H9 (cell line): ENCODE results near the gene FSIP1. TPM values are rescaled to one million over a fixed set of nuclear protein-coding genes. Genes with fewer than 3 reads are reported as not detected.

Experiments
- DNase-seq: peaks from one replicate; pipeline ENCODE4 v3.0.0-alpha.2; 2017
- H2AFZ ChIP-seq: one replicate; pipeline ENCODE4 v1.6.1; 2013; ENCODE audit warnings: mild to moderate bottlenecking, low read length, control low read depth, moderate library complexity
- H2AK5ac ChIP-seq: 2 replicates; pipeline ENCODE4 v1.6.1; 2013; ENCODE audit warnings: low read length, control low read depth, mixed read lengths; ENCODE audit not compliant: insufficient read length
- H2BK120ac ChIP-seq: one replicate; pipeline ENCODE4 v1.6.1; 2013; ENCODE audit warnings: low read depth, mild to moderate bottlenecking, low read length, control low read depth, inconsistent platforms; ENCODE audit not compliant: poor library complexity, severe bottlenecking
- H2BK12ac ChIP-seq: 2 replicates; pipeline ENCODE4 v1.6.1; 2013; ENCODE audit warnings: low read length, control low read depth, mixed read lengths, low read depth; ENCODE audit not compliant: insufficient read length
- H2BK15ac ChIP-seq: 2 replicates; pipeline ENCODE4 v1.6.1; 2013; ENCODE audit warnings: low read depth, low read length, control low read depth
- H2BK20ac ChIP-seq: one replicate; pipeline ENCODE4 v1.6.1; 2013; ENCODE audit warnings: low read depth, mild to moderate bottlenecking, low read length, control low read depth, inconsistent platforms; ENCODE audit not compliant: poor library complexity, severe bottlenecking
- H2BK5ac ChIP-seq: 2 replicates; pipeline ENCODE4 v1.6.1; 2013; ENCODE audit warnings: low read length, control low read depth, mixed read lengths; ENCODE audit not compliant: insufficient read length
- H3K14ac ChIP-seq: 2 replicates; pipeline ENCODE4 v1.6.1; 2013; ENCODE audit warnings: low read length, control low read depth; ENCODE audit not compliant: insufficient read depth
- H3K18ac ChIP-seq: 2 replicates; pipeline ENCODE4 v1.6.1; 2013; ENCODE audit warnings: low read depth, mild to moderate bottlenecking, mixed read lengths, low read length, control low read depth; ENCODE audit not compliant: insufficient read length
- H3K23ac ChIP-seq: 2 replicates; pipeline ENCODE4 v1.6.1; 2013; ENCODE audit warnings: low read length, control low read depth, mixed read lengths, low read depth; ENCODE audit not compliant: insufficient read length
- H3K23me2 ChIP-seq: 2 replicates; pipeline ENCODE4 v1.6.1; 2013; ENCODE audit warnings: low read depth, mild to moderate bottlenecking, mixed read lengths, low read length, control low read depth; ENCODE audit not compliant: insufficient read length, poor library complexity, severe bottlenecking
- H3K27ac ChIP-seq: 2 replicates; pipeline ENCODE4 v1.5.1; 2013; ENCODE audit warnings: low read length, control low read depth, mixed read lengths, low read depth; ENCODE audit not compliant: insufficient read length
- H3K27me3 ChIP-seq: 2 replicates; pipeline ENCODE4 v1.6.1; 2013; ENCODE audit warnings: low read length, control low read depth, inconsistent platforms; ENCODE audit not compliant: insufficient read depth
- H3K4ac ChIP-seq: 2 replicates; pipeline ENCODE4 v1.6.1; 2013; ENCODE audit warnings: low read depth, mild to moderate bottlenecking, control low read depth, inconsistent platforms, low read length, moderate library complexity
- H3K4me1 ChIP-seq: 2 replicates; pipeline ENCODE4 v1.6.1; 2013; ENCODE audit warnings: low read length, control low read depth, inconsistent platforms; ENCODE audit not compliant: insufficient read depth
- H3K4me2 ChIP-seq: 2 replicates; pipeline ENCODE4 v1.6.1; 2013; ENCODE audit warnings: low read length, control low read depth, mixed read lengths; ENCODE audit not compliant: insufficient read length, insufficient read depth
- H3K56ac ChIP-seq: 2 replicates; pipeline ENCODE4 v1.6.1; 2013; ENCODE audit warnings: low read depth, mild to moderate bottlenecking, mixed read lengths, low read length, control low read depth; ENCODE audit not compliant: insufficient read length
- H3K79me1 ChIP-seq: 2 replicates; pipeline ENCODE4 v1.6.1; 2013; ENCODE audit warnings: low read depth, mild to moderate bottlenecking, moderate library complexity, low read length, control low read depth, inconsistent platforms; ENCODE audit not compliant: insufficient read depth, poor library complexity, severe bottlenecking
- H3K79me2 ChIP-seq: 2 replicates; pipeline ENCODE4 v1.6.1; 2013; ENCODE audit warnings: low read length, control low read depth, inconsistent platforms; ENCODE audit not compliant: insufficient read depth
- H3K9ac ChIP-seq: 2 replicates; pipeline ENCODE4 v1.6.1; 2013; ENCODE audit warnings: low read length, control low read depth, mixed read lengths; ENCODE audit not compliant: insufficient read length; ENCODE audit errors: extremely low read depth
- H3K9me3 ChIP-seq: one replicate; pipeline ENCODE4 v1.6.1; 2013; ENCODE audit warnings: low read depth, low read length, inconsistent platforms; ENCODE audit not compliant: control insufficient read depth
- H3T11ph ChIP-seq: one replicate; pipeline ENCODE4 v1.6.1; 2013; ENCODE audit warnings: mild to moderate bottlenecking, low read length, control low read depth, inconsistent platforms
- H4K20me1 ChIP-seq: one replicate; pipeline ENCODE4 v1.6.1; 2013; ENCODE audit not compliant: control insufficient read depth, insufficient read length, insufficient read depth
- H4K5ac ChIP-seq: 2 replicates; pipeline ENCODE4 v1.6.1; 2013; ENCODE audit warnings: low read depth, mild to moderate bottlenecking, mixed read lengths, low read length, control low read depth; ENCODE audit not compliant: insufficient read length
- H4K8ac ChIP-seq: replicated peaks from 2 replicates; pipeline ENCODE4 v1.6.1; 2013; ENCODE audit warnings: low read length, control low read depth, mixed read lengths, low read depth; ENCODE audit not compliant: insufficient read length
- H4K91ac ChIP-seq: 2 replicates; pipeline ENCODE4 v1.6.1; 2013; ENCODE audit warnings: low read depth, mild to moderate bottlenecking, moderate library complexity, mixed read lengths, low read length, control low read depth; ENCODE audit not compliant: insufficient read length
- H3K27ac Mint-ChIP-seq, 3 experiments: 2 replicates in 2 of 3; 3 replicates in 1 of 3; pipeline ENCODE4 v1.8.0; 2020 to 2021; ENCODE audit warnings: mixed read lengths in 3 of 3, mild to moderate bottlenecking in 1 of 3, moderate library complexity in 1 of 3
- H3K27me3 Mint-ChIP-seq: 2 replicates; pipeline ENCODE4 v1.8.0; 2021; ENCODE audit warnings: low read depth, mild to moderate bottlenecking, moderate library complexity, mixed read lengths
- H3K36me3 Mint-ChIP-seq, 3 experiments: 2 replicates in 2 of 3; 3 replicates in 1 of 3; pipeline ENCODE4 v1.8.0; 2020 to 2021; ENCODE audit warnings: low read depth in 3 of 3, mixed read lengths in 3 of 3; ENCODE audit not compliant: insufficient read depth in 1 of 3
- H3K4me1 Mint-ChIP-seq, 2 experiments: 2 replicates each; pipeline ENCODE4 v1.8.0; 2020; ENCODE audit warnings: mixed read lengths in 2 of 2
- H3K4me3 Mint-ChIP-seq, 2 experiments: 2 replicates in 1 of 2; 3 replicates in 1 of 2; pipeline ENCODE4 v1.8.0; 2020 to 2021; ENCODE audit warnings: mild to moderate bottlenecking in 2 of 2, mixed read lengths in 2 of 2, moderate library complexity in 1 of 2
- H3K9me3 Mint-ChIP-seq, 2 experiments: 2 replicates in 1 of 2; 3 replicates in 1 of 2; pipeline ENCODE4 v1.8.0; 2020; ENCODE audit warnings: mild to moderate bottlenecking in 2 of 2, mixed read lengths in 2 of 2, moderate library complexity in 1 of 2
- WGBS: extraction: QIAGEN DNeasy Blood & Tissue Kit; methylation state at CpG from one replicate; pipeline ENCODE4 v1.1.7; 2013; ENCODE audit warnings: missing lambda C conversion rate, low lambda C conversion rate, mixed read lengths; ENCODE audit not compliant: insufficient read length; ENCODE audit errors: extremely low coverage; 5-methylcytosine and 5-hydroxymethylcytosine counted together
- total RNA-seq: library from RNA; stranded (reverse); gene quantifications from 2 replicates; pipeline ENCODE4 v1.2.1, GENCODE V29; 2021
- TF ChIP-seq, protein P1 (sequence below): fragments of 200-600 bp; sonication (generic); conservative IDR thresholded peaks from 3 replicates; pipeline ENCODE4 v1.8.0; 2021; ENCODE audit warnings: antibody characterized with exemption, mild to moderate bottlenecking

Gene FSIP1
- total RNA-seq, 1 experiment from 2014 or later, result 0.96 TPM

DNA sequence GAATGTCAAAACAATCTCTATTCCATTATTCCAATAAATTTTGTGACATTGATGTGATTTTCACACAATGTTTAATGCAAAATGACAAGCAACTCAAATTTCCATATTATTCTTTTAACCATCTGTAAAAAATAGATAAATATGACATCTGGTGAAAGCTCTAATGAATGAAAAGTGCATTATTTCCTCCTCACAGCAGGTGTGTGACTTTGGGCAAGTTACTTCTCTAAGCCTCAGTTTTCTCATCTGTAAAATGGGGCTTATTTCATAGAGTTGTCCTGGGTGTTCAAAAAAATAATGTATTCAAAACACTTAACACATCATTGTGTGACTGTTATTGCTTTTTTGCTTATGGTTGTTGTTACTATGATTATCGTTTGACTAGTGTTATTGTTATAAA lies 131.3 kb downstream of the FSIP1 start:
- no peaks in the 10 kb centered on the region for H3K36me3 Mint-ChIP-seq
- Histone ChIP-seq H3K9ac (no peak overlapping the region), H4K20me1 (no peaks in the 10 kb centered on the region), H2BK5ac (no peak overlapping the region), H3K18ac (no peak overlapping the region), H3K27me3 (no peaks in the 10 kb centered on the region), H3K4me2 (no peak overlapping the region), H3K79me1 (no peaks in the 10 kb centered on the region), H3K9me3 (no peaks in the 10 kb centered on the region), H3K14ac (no peak overlapping the region), H4K5ac (no peak overlapping the region), H3K23me2 (no peaks in the 10 kb centered on the region), H4K8ac (no peak overlapping the region), H3K56ac (no peak overlapping the region), H3K4ac (no peak overlapping the region), H2AFZ (no peak overlapping the region), H2BK20ac (no peak overlapping the region), H3T11ph (no peak overlapping the region), H2BK120ac (no peak overlapping the region), H4K91ac (no peak overlapping the region), H3K79me2 (no peaks in the 10 kb centered on the region), H2BK12ac (no peak overlapping the region), H2BK15ac (no peak overlapping the region), H2AK5ac (no peak overlapping the region), H3K27ac (no peak overlapping the region), H3K4me1 (no peaks in the 10 kb centered on the region), H3K23ac (no peak overlapping the region)
- H3K27me3 Mint-ChIP-seq, result no peaks in the 10 kb centered on the region; the same call in 1 of the 2 replicates
- H3K27ac Mint-ChIP-seq, result no peak overlapping the region
- peaks cover 3 to 6% of the 10 kb centered on the region in 2 experiments for H3K4me1 Mint-ChIP-seq
- no peak overlapping the region for H3K4me3 Mint-ChIP-seq
- TF ChIP-seq, protein P1, sequence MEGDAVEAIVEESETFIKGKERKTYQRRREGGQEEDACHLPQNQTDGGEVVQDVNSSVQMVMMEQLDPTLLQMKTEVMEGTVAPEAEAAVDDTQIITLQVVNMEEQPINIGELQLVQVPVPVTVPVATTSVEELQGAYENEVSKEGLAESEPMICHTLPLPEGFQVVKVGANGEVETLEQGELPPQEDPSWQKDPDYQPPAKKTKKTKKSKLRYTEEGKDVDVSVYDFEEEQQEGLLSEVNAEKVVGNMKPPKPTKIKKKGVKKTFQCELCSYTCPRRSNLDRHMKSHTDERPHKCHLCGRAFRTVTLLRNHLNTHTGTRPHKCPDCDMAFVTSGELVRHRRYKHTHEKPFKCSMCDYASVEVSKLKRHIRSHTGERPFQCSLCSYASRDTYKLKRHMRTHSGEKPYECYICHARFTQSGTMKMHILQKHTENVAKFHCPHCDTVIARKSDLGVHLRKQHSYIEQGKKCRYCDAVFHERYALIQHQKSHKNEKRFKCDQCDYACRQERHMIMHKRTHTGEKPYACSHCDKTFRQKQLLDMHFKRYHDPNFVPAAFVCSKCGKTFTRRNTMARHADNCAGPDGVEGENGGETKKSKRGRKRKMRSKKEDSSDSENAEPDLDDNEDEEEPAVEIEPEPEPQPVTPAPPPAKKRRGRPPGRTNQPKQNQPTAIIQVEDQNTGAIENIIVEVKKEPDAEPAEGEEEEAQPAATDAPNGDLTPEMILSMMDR, result no peak
- H3K9me3 Mint-ChIP-seq, result no peaks in the 10 kb centered on the region
- DNase-seq, result no peak
- WGBS, result no CpG with 5 or more reads among the region's 1 CpG
